Epithelial cell of prostate (primary cell): ENCODE results near the gene CYB5R4.
A peak's percentile ranks its signal among the peaks of the same experiment; 100 is the strongest.
"Not testable (repeated sequence)": the region's sequence is repeated elsewhere in the genome, so short reads cannot be mapped to it uniquely, and the experiment has no call there.

Source experiments
- DNase-seq: peaks from one replicate; pipeline ENCODE4 v3.0.0-alpha.2; 2011; ENCODE audit warnings: low read depth, low spot score
- H3K27ac ChIP-seq: fragments of 450-650 bp; 2 replicates; pipeline ENCODE4 v1.5.1; 2017; ENCODE audit warnings: mild to moderate bottlenecking

Gene CYB5R4

GRCh38 chr6:83907623-83908390 is 48.3 kb downstream of the CYB5R4 start:
- not testable (repeated sequence) for DNase-seq, H3K27ac ChIP-seq

GRCh38 chr6:83908813-83909212 is 49.3 kb downstream of the CYB5R4 start:
- H3K27ac ChIP-seq: no peak overlapping the region
- peak; percentile 27 for DNase-seq

- DNase-seq: no peak
- no peak overlapping the region for H3K27ac ChIP-seq
These were observed 51.8 kb downstream of the CYB5R4 start for GRCh38 chr6:83911278-83911677.

- no peak for DNase-seq
- H3K27ac ChIP-seq: no peak overlapping the region
These were observed 55.5 kb downstream of the CYB5R4 start for GRCh38 chr6:83914953-83915352.

GRCh38 chr6:83917001-83917400 is 57.5 kb downstream of the CYB5R4 start:
- DNase-seq: no peak
- no peak overlapping the region for H3K27ac ChIP-seq

- no peak for DNase-seq
- H3K27ac ChIP-seq: no peak overlapping the region
These were observed 60.5 kb downstream of the CYB5R4 start for GRCh38 chr6:83920017-83920416.

- no peak overlapping the region for H3K27ac ChIP-seq
- DNase-seq: no peak
These were observed 61.8 kb downstream of the CYB5R4 start for GRCh38 chr6:83921315-83921714.

- no peak for DNase-seq
- H3K27ac ChIP-seq: no peak overlapping the region
These were observed 68.0 kb downstream of the CYB5R4 start for GRCh38 chr6:83927470-83927869.

- H3K27ac ChIP-seq: no peak overlapping the region
These were observed 68.8 kb downstream of the CYB5R4 start for GRCh38 chr6:83928286-83928685.

GRCh38 chr6:83946201-83946833 is 86.8 kb downstream of the CYB5R4 start:
- H3K27ac ChIP-seq, DNase-seq: not testable (repeated sequence)

More at GRCh38 chr6:83928286-83928685, 68.8 kb downstream of the CYB5R4 start:
- no peak for DNase-seq

GRCh38 chr6:83947983-83948382 is 88.5 kb downstream of the CYB5R4 start:
- DNase-seq, H3K27ac ChIP-seq: not testable (repeated sequence)

- no peak for DNase-seq
- H3K27ac ChIP-seq: no peak overlapping the region
These were observed 89.4 kb downstream of the CYB5R4 start for GRCh38 chr6:83948851-83949250.

- not testable (repeated sequence) for DNase-seq, H3K27ac ChIP-seq
These were observed 91.9 kb downstream of the CYB5R4 start for GRCh38 chr6:83951423-83951822.

- no peak overlapping the region for H3K27ac ChIP-seq
- no peak for DNase-seq
These were observed 93.3 kb downstream of the CYB5R4 start for GRCh38 chr6:83952830-83953229.

GRCh38 chr6:83954371-83954770 is 94.9 kb downstream of the CYB5R4 start:
- no peak overlapping the region for H3K27ac ChIP-seq
- no peak for DNase-seq

GRCh38 chr6:83958241-83958685 is 98.8 kb downstream of the CYB5R4 start:
- no peak for DNase-seq
- H3K27ac ChIP-seq: no peak overlapping the region

GRCh38 chr6:83960664-83961063 is 101.2 kb downstream of the CYB5R4 start:
- DNase-seq: no peak
- H3K27ac ChIP-seq: no peak overlapping the region

GRCh38 chr6:83962582-83962981 is 103.1 kb downstream of the CYB5R4 start:
- H3K27ac ChIP-seq: no peak overlapping the region
- DNase-seq: no peak

GRCh38 chr6:83966539-83966938 is 107.0 kb downstream of the CYB5R4 start:
- no peak overlapping the region for H3K27ac ChIP-seq
- no peak for DNase-seq

GRCh38 chr6:83970582-83970981 is 111.1 kb downstream of the CYB5R4 start:
- no peak for DNase-seq
- H3K27ac ChIP-seq: no peak overlapping the region

GRCh38 chr6:83974409-83975050 is 115.0 kb downstream of the CYB5R4 start:
- no peak overlapping the region for H3K27ac ChIP-seq
- DNase-seq: no peak
